ENCODE results near the gene MEOX2. TPM values are rescaled to one million over a fixed set of nuclear protein-coding genes. Genes with fewer than 3 reads are reported as not detected.

The MEOX2 gene
- total and polyA plus RNA-seq, 2 of the 8 experiments (the other 6 are each of a cell fraction or from before 2014, with no cell fraction given) = 0.05 to 0.19 TPM

DNA sequence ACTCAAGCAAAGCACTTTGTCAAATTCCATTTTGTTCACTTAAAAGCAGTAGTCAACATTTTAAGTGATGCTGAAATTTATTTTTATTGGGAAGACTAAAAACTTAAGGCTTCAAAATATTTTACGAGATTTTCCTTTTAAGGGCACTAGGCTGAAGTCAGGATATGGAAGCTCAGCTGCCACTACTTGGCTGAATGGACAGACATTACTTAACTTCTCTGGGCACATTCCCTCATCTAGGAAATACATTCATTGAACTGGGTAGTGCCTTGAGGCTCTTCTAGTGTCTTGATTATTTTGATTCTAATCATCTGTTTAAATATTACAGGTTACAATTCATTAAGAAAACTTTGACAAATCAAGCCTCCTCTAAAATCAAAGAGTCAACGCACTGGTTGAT lies 11.1 kb downstream of the MEOX2 start:
- Histone ChIP-seq H3K23me2 (ENCODE audit: low read depth, low read length) (no peaks in the 10 kb centered on the region), H2AK5ac (ENCODE audit: low read depth, low read length) (no peak overlapping the region), H4K91ac (replicated peaks; ENCODE audit: insufficient read length, low read length) (no peak overlapping the region), H3K14ac (ENCODE audit: insufficient read length) (no peak overlapping the region), H3K79me2 (ENCODE audit: control insufficient read depth in 1 of 2, insufficient read depth in 2 of 2, low read length in 2 of 2) (no peaks in the 10 kb centered on the region), H2BK120ac (replicated peaks; ENCODE audit: low read depth, low read length) (no peak overlapping the region), H4K8ac (ENCODE audit: extremely low read depth, insufficient read depth, low read length) (no peak overlapping the region), H3K23ac (ENCODE audit: insufficient read length) (no peak overlapping the region), H2BK15ac (ENCODE audit: low read length) (no peak overlapping the region), H2AFZ (ENCODE audit: low read length) (no peak overlapping the region), H3K79me1 (ENCODE audit: low read depth, low read length) (no peaks in the 10 kb centered on the region), H3K27me3 (replicated peaks in 1 of 4; ENCODE audit: control insufficient read depth in 3 of 4, extremely low read depth in 1 of 4, insufficient read depth in 3 of 4, low read length in 3 of 4) (no peaks in the 10 kb centered on the region), H3K9ac (replicated peaks in 1 of 4; ENCODE audit: extremely low read depth in 1 of 4, low read depth in 3 of 4, low read length in 3 of 4) (no peak overlapping the region), H2BK20ac (ENCODE audit: low read length) (no peak overlapping the region), H4K20me1 (replicated peaks in 1 of 2; ENCODE audit: control insufficient read depth in 1 of 2, insufficient read depth in 2 of 2, low read length in 2 of 2) (no peaks in the 10 kb centered on the region), H3K56ac (replicated peaks; ENCODE audit: insufficient read length, low read depth, low read length) (no peak overlapping the region), H3K4me2 (ENCODE audit: insufficient read depth in 1 of 2, low read depth in 2 of 2, low read length in 2 of 2) (no peak overlapping the region), H2BK12ac (ENCODE audit: low read depth, low read length) (no peak overlapping the region), H3K18ac (ENCODE audit: extremely low read depth, low read length) (no peak overlapping the region), H3K36me3 (ENCODE audit: control insufficient read depth in 2 of 4, insufficient read depth in 4 of 4, low read length in 3 of 4) (no peaks in the 10 kb centered on the region), H4K5ac (ENCODE audit: insufficient read length, low read depth, low read length) (no peak overlapping the region), H3K4me1 (replicated peaks in 1 of 4; ENCODE audit: control insufficient read depth in 3 of 4, insufficient read depth in 4 of 4, low read length in 3 of 4) (no peaks in the 10 kb centered on the region), H3K4ac (replicated peaks; ENCODE audit: insufficient read length, low read depth, low read length) (no peak overlapping the region), H3K9me3 (ENCODE audit: insufficient read depth in 2 of 2, low read depth in 1 of 2, low read length in 1 of 2) (no peaks in the 10 kb centered on the region), H3K4me3 (ENCODE audit: extremely low read depth in 1 of 4, insufficient read depth in 2 of 4, low read depth in 3 of 4, low read length in 4 of 4) (no peak overlapping the region), H3K27ac (ENCODE audit: low read depth, low read length) (no peak overlapping the region), H2BK5ac (ENCODE audit: low read depth, low read length) (no peak overlapping the region)
- ChIA-PET CTCF (ENCODE audit: partially characterized antibody) (interaction anchor here (0.6 to 1.1 kb wide), 2 partner anchors 13 to 348 kb away, joined by 3 read pairs; no protein-coding TSS in a partner anchor), POLR2A (ENCODE audit: partially characterized antibody) (no interaction called here)
- 93% methylated on average over 2 of the region's 2 CpGs; no CpG with 5 or more reads in 1 of the 2 experiments for WGBS, 2 experiments (ENCODE audit: extremely low coverage in 1 of 2, insufficient coverage in 1 of 2, insufficient read length in 1 of 2, insufficient replicate concordance in 2 of 2, low coverage in 1 of 2, low lambda C conversion rate in 2 of 2, missing lambda C conversion rate in 1 of 2)
- DNase-seq (ENCODE audit: low read depth in 1 of 2, low spot score in 2 of 2) (no peak), FAIRE-seq (no peak)
- TF ChIP-seq TAF7 (optimal IDR thresholded peaks at IDR 0.05; ENCODE audit: borderline replicate concordance, low read depth, low read length) (no peak), NRF1 (IDR thresholded peaks at IDR 0.05; ENCODE audit: low read depth, low read length) (no peak), CBX5 (IDR thresholded peaks at IDR 0.05; ENCODE audit: low read depth, low read length) (no peak)

Data from H1 (cell line).